A673 (cell line): ENCODE measurements around the gene COX6B2. TPM values are rescaled to one million over a fixed set of nuclear protein-coding genes. Genes with fewer than 3 reads are reported as not detected.

Source experiments
- BruUV-seq: library from RNA; stranded (reverse); fragments of 400-500 nt; replicated peaks from 2 replicates; lab custom pipeline; 2021; lab: Mats Ljungman, UMichigan
- CTCF ChIA-PET: fragments of 300-600 bp; sonication (Branson Sonifier 250); formaldehyde crosslinking; loops from one replicate; lab custom pipeline; 2022; ENCODE audit warnings: antibody characterized with exemption; lab: Charles Lee
- POLR2A ChIA-PET: fragments of 300-600 bp; sonication (Branson Sonifier 250); formaldehyde crosslinking; loops from one replicate; lab custom pipeline; 2022; ENCODE audit warnings: antibody characterized with exemption; ENCODE audit not compliant: low non-redundant PET; lab: Charles Lee
- DNase-seq: peaks from one replicate; pipeline ENCODE4 v3.0.0-alpha.2; 2015; ENCODE audit warnings: low spot score
- H3K27ac ChIP-seq: fragments of 200-600 bp; sonication (generic); 2 replicates; pipeline ENCODE4 v1.5.1; 2016; ENCODE audit warnings: mixed run types, low read depth, mild to moderate bottlenecking, mixed read lengths, antibody characterized with exemption, low read length; ENCODE audit not compliant: poor library complexity, severe bottlenecking
- H3K27me3 ChIP-seq: fragments of 200-600 bp; sonication (generic); replicated peaks from 2 replicates; pipeline ENCODE4 v1.6.1; 2017; ENCODE audit warnings: mixed run types, low read depth, mild to moderate bottlenecking, mixed read lengths, antibody characterized with exemption, low read length; ENCODE audit not compliant: insufficient read depth, poor library complexity
- H3K36me3 ChIP-seq: fragments of 200-600 bp; sonication (generic); 2 replicates; pipeline ENCODE4 v1.6.1; 2016; ENCODE audit warnings: mixed run types, mild to moderate bottlenecking, mixed read lengths, antibody characterized with exemption, low read length; ENCODE audit not compliant: insufficient read depth, poor library complexity, severe bottlenecking
- H3K4me1 ChIP-seq: fragments of 200-600 bp; sonication (generic); 2 replicates; pipeline ENCODE4 v1.6.1; 2017; ENCODE audit warnings: mixed run types, mild to moderate bottlenecking, mixed read lengths, antibody characterized with exemption, low read length; ENCODE audit not compliant: insufficient read depth, poor library complexity, severe bottlenecking
- H3K4me3 ChIP-seq: fragments of 200-600 bp; sonication (generic); 2 replicates; pipeline ENCODE4 v1.5.1; 2016; ENCODE audit warnings: low read depth, mixed run types, mild to moderate bottlenecking, mixed read lengths, low read length; ENCODE audit not compliant: poor library complexity, severe bottlenecking
- H3K9me3 ChIP-seq: fragments of 200-600 bp; sonication (generic); 2 replicates; pipeline ENCODE4 v1.6.1; 2016; ENCODE audit warnings: mixed run types, low read depth, mild to moderate bottlenecking, mixed read lengths, antibody characterized with exemption, low read length; ENCODE audit not compliant: poor library complexity, severe bottlenecking
- CTCF ChIP-seq: fragments of 300-800, 200-600 bp; sonication (generic); conservative IDR thresholded peaks from 2 replicates; pipeline ENCODE4 v1.5.1; 2017; ENCODE audit warnings: low read depth, mild to moderate bottlenecking, antibody characterized with exemption, low read length, moderate library complexity, mixed read lengths
- EZH2 ChIP-seq: fragments of 200-600 bp; sonication (generic); IDR thresholded peaks from 2 replicates; pipeline ENCODE4 v1.6.1; 2017; ENCODE audit warnings: borderline replicate concordance, low read depth, mild to moderate bottlenecking, mixed read lengths, antibody characterized with exemption, low read length; ENCODE audit not compliant: poor library complexity, severe bottlenecking
- intact Hi-C: fragments of 100-400 bp; cut with micrococcal nuclease; formaldehyde crosslinking; loops from one replicate; pipeline ENCODE4 v1.10.0; 2022; ENCODE audit not compliant: unreplicated experiment
- total RNA-seq: library from RNA; stranded (reverse); gene quantifications from 2 replicates; pipeline ENCODE4 v1.2.3, GENCODE V29; 2021

Gene COX6B2
- total RNA-seq, 1 experiment from 2014 or later, result not detected

DNA sequence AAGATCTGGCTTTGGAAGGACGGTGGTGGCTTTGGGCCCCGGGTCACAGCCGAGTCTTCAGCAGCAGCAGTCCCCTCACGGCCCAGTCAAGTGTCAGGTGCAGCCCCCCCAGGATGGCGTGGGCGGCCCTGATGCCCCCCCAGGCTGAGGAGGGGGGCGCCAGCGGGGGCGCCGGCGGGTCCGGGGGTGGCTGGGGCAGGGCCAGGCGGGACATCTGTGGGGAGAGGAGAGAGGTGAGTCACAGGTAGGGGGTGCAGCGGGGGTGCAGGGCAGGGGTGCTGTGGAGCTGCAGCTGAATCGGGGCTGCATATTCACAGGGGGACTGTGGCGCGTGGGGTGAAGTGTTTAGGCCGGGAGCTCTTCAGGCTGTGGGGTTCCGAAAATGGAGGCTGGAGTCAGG is 11.4 kb upstream of the COX6B2 start:
- BruUV-seq, result no TSS peak
- ChIA-PET POLR2A (no interaction called here), CTCF (no interaction called here)
- Histone ChIP-seq H3K9me3 (no peaks in the 10 kb centered on the region), H3K27me3 (peaks cover 12% of the 10 kb centered on the region), H3K4me1 (no peaks in the 10 kb centered on the region), H3K27ac (no peak overlapping the region), H3K4me3 (no peak overlapping the region), H3K36me3 (no peaks in the 10 kb centered on the region)
- intact Hi-C loops, result no loop called here
- DNase-seq, result no peak
- no peak for TF ChIP-seq CTCF
- no peak for TF ChIP-seq EZH2

DNA sequence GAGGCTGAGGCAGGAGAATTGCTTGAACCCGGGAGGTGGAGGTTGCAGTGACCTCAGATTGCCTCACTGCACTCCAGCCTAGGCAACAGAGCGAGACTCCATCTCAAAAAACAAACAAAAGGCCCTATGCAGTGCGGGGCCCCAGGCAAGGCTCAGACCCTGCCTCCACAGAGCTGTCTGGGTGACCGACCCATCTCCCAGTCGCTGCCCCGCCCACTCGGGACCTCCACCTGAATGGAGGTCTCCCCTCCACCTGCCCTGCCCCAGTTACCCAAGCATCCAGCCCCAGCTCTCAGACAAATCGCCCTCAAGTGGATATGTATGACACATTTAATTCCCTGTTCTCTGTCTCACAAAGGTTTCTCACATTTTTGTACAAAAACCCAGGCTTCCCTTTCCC is 10.7 kb upstream of the COX6B2 start:
- no peaks in the 10 kb centered on the region for H3K4me1 ChIP-seq
- H3K36me3 ChIP-seq, result no peaks in the 10 kb centered on the region
- no peak overlapping the region for H3K4me3 ChIP-seq
- H3K27me3 ChIP-seq, result peaks cover 7% of the 10 kb centered on the region
- ChIA-PET POLR2A (no interaction called here), CTCF (no interaction called here)
- no peaks in the 10 kb centered on the region for H3K9me3 ChIP-seq
- TF ChIP-seq EZH2, result no peak
- no peak for TF ChIP-seq CTCF
- no peak overlapping the region for H3K27ac ChIP-seq
- intact Hi-C loops, result no loop called here
- DNase-seq, result no peak
- BruUV-seq, result no TSS peak

DNA sequence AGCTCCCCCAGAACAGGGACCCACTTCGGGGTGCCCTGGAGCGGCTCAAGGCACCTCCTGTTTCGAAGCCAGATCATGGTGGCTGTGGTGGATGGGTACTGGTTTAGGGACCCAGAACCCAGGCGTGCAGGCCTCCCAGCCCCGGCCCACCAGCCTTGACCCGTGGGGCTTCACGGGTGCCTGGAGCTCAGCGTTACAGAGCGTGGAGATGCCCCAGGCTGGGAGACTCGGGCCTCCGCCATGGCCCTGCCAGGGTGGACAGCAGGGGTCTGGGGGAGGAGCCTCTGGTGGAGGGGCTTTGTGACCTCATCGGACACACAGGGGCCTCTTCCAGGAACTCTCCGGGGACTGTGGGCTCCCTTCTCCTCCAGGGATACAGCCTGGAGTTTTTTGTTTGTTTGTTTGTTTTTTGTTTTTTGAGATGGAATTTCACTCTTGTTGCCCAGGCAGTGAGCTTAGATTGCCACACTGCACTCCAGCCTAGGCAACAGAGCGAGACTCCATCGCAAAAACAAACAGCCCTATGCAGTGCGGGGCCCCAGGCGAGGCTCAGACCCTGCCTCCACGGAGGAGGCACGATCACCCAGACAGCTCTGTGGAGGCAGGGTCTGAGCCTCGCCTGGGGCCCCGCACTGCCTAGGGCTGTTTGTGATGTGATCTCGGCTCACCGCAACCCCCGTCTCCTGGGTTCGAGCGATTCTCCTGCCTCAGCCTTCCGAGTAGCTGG is 8.6 kb upstream of the COX6B2 start, which contains the start of gene GARIN5B:
GARIN5B (minus strand) TSS at position 271 of the 727 bp plus-strand sequence; CDS start at position 77, 194 bp downstream.
- H3K27ac ChIP-seq, result no peak within 1 kb of the TSS
- no peaks in the 10 kb centered on the region for H3K4me1 ChIP-seq
- H3K4me3 ChIP-seq, result no peak within 1 kb of the TSS
- DNase-seq, result no peak
- no peaks in the 10 kb centered on the region for H3K36me3 ChIP-seq
- intact Hi-C loops, result no loop called here
- ChIA-PET CTCF (no interaction called here), POLR2A (no interaction called here)
- no TSS peak for BruUV-seq
- no peak for TF ChIP-seq EZH2
- TF ChIP-seq CTCF, result no peak
- no peaks in the 10 kb centered on the region for H3K27me3 ChIP-seq
- H3K9me3 ChIP-seq, result no peaks in the 10 kb centered on the region
